Suprapubic skin (tissue), 4 donors: ENCODE measurements around the gene ITGA5.

Experiments
- EP300 ChIP-seq: sonication (generic); formaldehyde crosslinking; IDR thresholded peaks from one replicate; pipeline ENCODE4 v1.6.1; 2017; ENCODE audit warnings: antibody characterized with exemption
- POLR2A ChIP-seq, 2 donors: fragments of 450-650 bp; IDR thresholded peaks; one replicate each; pipeline ENCODE4 v1.6.1; 2017; ENCODE audit warnings: antibody characterized with exemption in 2 of 2, mild to moderate bottlenecking in 2 of 2, moderate library complexity in 2 of 2
- POLR2AphosphoS5 ChIP-seq, 3 donors: sonication (generic); formaldehyde crosslinking; IDR thresholded peaks; one replicate each; pipeline ENCODE4 v1.6.1; 2017; ENCODE audit warnings: antibody characterized with exemption in 3 of 3
- TF ChIP-seq, protein P1 (sequence below), 2 donors: fragments of 200-600 bp in 1 of 2; fragments of 450-650 bp in 1 of 2; sonication (generic) in 1 of 2; IDR thresholded peaks; one replicate each; pipeline ENCODE4 v1.5.1; 2016 to 2019; ENCODE audit warnings: antibody characterized with exemption in 2 of 2, mild to moderate bottlenecking in 1 of 2, moderate library complexity in 1 of 2

GRCh38 chr12:54381136-54381535 lies 37.9 kb downstream of the ITGA5 start:
- TF ChIP-seq, protein P1, sequence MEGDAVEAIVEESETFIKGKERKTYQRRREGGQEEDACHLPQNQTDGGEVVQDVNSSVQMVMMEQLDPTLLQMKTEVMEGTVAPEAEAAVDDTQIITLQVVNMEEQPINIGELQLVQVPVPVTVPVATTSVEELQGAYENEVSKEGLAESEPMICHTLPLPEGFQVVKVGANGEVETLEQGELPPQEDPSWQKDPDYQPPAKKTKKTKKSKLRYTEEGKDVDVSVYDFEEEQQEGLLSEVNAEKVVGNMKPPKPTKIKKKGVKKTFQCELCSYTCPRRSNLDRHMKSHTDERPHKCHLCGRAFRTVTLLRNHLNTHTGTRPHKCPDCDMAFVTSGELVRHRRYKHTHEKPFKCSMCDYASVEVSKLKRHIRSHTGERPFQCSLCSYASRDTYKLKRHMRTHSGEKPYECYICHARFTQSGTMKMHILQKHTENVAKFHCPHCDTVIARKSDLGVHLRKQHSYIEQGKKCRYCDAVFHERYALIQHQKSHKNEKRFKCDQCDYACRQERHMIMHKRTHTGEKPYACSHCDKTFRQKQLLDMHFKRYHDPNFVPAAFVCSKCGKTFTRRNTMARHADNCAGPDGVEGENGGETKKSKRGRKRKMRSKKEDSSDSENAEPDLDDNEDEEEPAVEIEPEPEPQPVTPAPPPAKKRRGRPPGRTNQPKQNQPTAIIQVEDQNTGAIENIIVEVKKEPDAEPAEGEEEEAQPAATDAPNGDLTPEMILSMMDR (IDR thresholded peaks at IDR 0.05): no peak
- TF ChIP-seq POLR2A (IDR thresholded peaks at IDR 0.05): no peak
- TF ChIP-seq EP300: no peak
- no peak for TF ChIP-seq POLR2AphosphoS5 (IDR thresholded peaks at IDR 0.05)
